HepG2 (cell line): ENCODE measurements around the gene VPS37B. TPM values are rescaled to one million over a fixed set of nuclear protein-coding genes. Genes with fewer than 3 reads are reported as not detected.

Experiments used
- BCL3 ChIP-seq: sonication (generic); formaldehyde crosslinking; IDR thresholded peaks from 2 replicates; pipeline ENCODE4 v1.5.1; 2020; ENCODE audit warnings: mild to moderate bottlenecking, missing genetic modification reagents, moderate library complexity
- HNRNPH1 ChIP-seq: fragments of 200-400 bp; formaldehyde crosslinking; optimal IDR thresholded peaks from 2 replicates; pipeline ENCODE3; 2017; ENCODE audit warnings: mild to moderate bottlenecking, low read depth, low read length
- MEIS2 ChIP-seq: sonication (generic); formaldehyde crosslinking; IDR thresholded peaks from 2 replicates; pipeline ENCODE4 v1.9.0; 2021; ENCODE audit warnings: mild to moderate bottlenecking, missing genetic modification reagents
- PITX1 ChIP-seq: sonication (generic); formaldehyde crosslinking; IDR thresholded peaks from 2 replicates; pipeline ENCODE4 v1.5.1; 2020; ENCODE audit warnings: mild to moderate bottlenecking, missing genetic modification reagents
- ZBTB2 ChIP-seq: sonication (generic); formaldehyde crosslinking; IDR thresholded peaks from 2 replicates; pipeline ENCODE4 v1.8.0; 2022; ENCODE audit warnings: low read depth, missing genetic modification reagents
- ZNF230 ChIP-seq: sonication (generic); formaldehyde crosslinking; IDR thresholded peaks from 2 replicates; pipeline ENCODE4 v1.4.0; 2020; ENCODE audit warnings: mild to moderate bottlenecking, missing genetic modification reagents
- ZNF256 ChIP-seq: sonication (generic); formaldehyde crosslinking; conservative IDR thresholded peaks from 2 replicates; pipeline ENCODE4 v1.4.0; 2020; ENCODE audit warnings: missing genetic modification reagents
- ZNF44 ChIP-seq: sonication (generic); formaldehyde crosslinking; IDR thresholded peaks from 2 replicates; pipeline ENCODE4 v1.5.1; 2020; ENCODE audit warnings: mild to moderate bottlenecking, missing genetic modification reagents
- ZZZ3 ChIP-seq: sonication (generic); formaldehyde crosslinking; IDR thresholded peaks from 2 replicates; pipeline ENCODE4 v1.4.0; 2020; ENCODE audit warnings: missing genetic modification reagents, mild to moderate bottlenecking, borderline replicate concordance
- polyA plus RNA-seq, 8 experiments: library from polyadenylated mRNA; depleted of rRNA in 3 of 8; stranded (reverse) in 7 of 8; unstranded in 1 of 8; fragments of >200 nt; fragmentation: Illumina TruSeq in 4 of 8; extraction: Trizol in 4 of 8; gene quantifications; 2 replicates each; pipeline versions ENCODE4 v1.2.1 to v1.2.3, GENCODE V29; 2011 to 2016; ENCODE audit warnings: low read depth in 4 of 8, missing spikeins in 1 of 8, mixed read lengths in 1 of 8; ENCODE audit not compliant: insufficient read depth in 1 of 8
- total RNA-seq, 5 experiments: library from RNA; depleted of rRNA; stranded (reverse); fragments of >200 nt; fragmentation: Illumina TruSeq; extraction: Trizol; gene quantifications; 2 replicates each; pipeline ENCODE4 v1.2.3, GENCODE V29; 2016; ENCODE audit warnings: low read depth in 1 of 5
- TF ChIP-seq, protein P1 (sequence below): sonication (generic); formaldehyde crosslinking; conservative IDR thresholded peaks from 2 replicates; pipeline ENCODE4 v1.4.0; 2020; ENCODE audit warnings: missing genetic modification reagents
- TF ChIP-seq, protein P2 (sequence below): sonication (generic); formaldehyde crosslinking; conservative IDR thresholded peaks from 2 replicates; pipeline ENCODE4 v1.4.0; 2020; ENCODE audit warnings: missing genetic modification reagents
- TF ChIP-seq, protein P3 (sequence below): sonication (generic); formaldehyde crosslinking; IDR thresholded peaks from 2 replicates; pipeline ENCODE4 v1.4.0; 2020; ENCODE audit warnings: missing genetic modification reagents
- TF ChIP-seq, protein P4 (sequence below): sonication (generic); formaldehyde crosslinking; IDR thresholded peaks from 2 replicates; pipeline ENCODE4 v1.4.0; 2020; ENCODE audit warnings: mild to moderate bottlenecking, missing genetic modification reagents, borderline replicate concordance

VPS37B gene
- total and polyA plus RNA-seq, 2 of the 13 experiments (the other 11 are each of a cell fraction or from before 2014, with no cell fraction given) = 4.6 to 5.3 TPM

GRCh38 chr12:122865268-122866231, 30.4 kb downstream of the VPS37B start (continued):
- TF ChIP-seq, protein P1, sequence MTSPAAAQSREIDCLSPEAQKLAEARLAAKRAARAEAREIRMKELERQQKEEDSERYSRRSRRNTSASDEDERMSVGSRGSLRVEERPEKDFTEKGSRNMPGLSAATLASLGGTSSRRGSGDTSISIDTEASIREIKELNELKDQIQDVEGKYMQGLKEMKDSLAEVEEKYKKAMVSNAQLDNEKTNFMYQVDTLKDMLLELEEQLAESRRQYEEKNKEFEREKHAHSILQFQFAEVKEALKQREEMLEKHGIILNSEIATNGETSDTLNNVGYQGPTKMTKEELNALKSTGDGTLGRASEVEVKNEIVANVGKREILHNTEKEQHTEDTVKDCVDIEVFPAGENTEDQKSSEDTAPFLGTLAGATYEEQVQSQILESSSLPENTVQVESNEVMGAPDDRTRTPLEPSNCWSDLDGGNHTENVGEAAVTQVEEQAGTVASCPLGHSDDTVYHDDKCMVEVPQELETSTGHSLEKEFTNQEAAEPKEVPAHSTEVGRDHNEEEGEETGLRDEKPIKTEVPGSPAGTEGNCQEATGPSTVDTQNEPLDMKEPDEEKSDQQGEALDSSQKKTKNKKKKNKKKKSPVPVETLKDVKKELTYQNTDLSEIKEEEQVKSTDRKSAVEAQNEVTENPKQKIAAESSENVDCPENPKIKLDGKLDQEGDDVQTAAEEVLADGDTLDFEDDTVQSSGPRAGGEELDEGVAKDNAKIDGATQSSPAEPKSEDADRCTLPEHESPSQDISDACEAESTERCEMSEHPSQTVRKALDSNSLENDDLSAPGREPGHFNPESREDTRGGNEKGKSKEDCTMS (CRISPR knock-in tag) = no peak
- TF ChIP-seq MEIS2 (CRISPR knock-in tag) = no peak
- TF ChIP-seq ZBTB2 (CRISPR knock-in tag) = no peak
- no peak for TF ChIP-seq HNRNPH1
- TF ChIP-seq PITX1 (CRISPR knock-in tag) = no peak
- TF ChIP-seq BCL3 (CRISPR knock-in tag) = no peak
- TF ChIP-seq, protein P2, sequence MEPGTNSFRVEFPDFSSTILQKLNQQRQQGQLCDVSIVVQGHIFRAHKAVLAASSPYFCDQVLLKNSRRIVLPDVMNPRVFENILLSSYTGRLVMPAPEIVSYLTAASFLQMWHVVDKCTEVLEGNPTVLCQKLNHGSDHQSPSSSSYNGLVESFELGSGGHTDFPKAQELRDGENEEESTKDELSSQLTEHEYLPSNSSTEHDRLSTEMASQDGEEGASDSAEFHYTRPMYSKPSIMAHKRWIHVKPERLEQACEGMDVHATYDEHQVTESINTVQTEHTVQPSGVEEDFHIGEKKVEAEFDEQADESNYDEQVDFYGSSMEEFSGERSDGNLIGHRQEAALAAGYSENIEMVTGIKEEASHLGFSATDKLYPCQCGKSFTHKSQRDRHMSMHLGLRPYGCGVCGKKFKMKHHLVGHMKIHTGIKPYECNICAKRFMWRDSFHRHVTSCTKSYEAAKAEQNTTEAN = no peak
- TF ChIP-seq, protein P3, sequence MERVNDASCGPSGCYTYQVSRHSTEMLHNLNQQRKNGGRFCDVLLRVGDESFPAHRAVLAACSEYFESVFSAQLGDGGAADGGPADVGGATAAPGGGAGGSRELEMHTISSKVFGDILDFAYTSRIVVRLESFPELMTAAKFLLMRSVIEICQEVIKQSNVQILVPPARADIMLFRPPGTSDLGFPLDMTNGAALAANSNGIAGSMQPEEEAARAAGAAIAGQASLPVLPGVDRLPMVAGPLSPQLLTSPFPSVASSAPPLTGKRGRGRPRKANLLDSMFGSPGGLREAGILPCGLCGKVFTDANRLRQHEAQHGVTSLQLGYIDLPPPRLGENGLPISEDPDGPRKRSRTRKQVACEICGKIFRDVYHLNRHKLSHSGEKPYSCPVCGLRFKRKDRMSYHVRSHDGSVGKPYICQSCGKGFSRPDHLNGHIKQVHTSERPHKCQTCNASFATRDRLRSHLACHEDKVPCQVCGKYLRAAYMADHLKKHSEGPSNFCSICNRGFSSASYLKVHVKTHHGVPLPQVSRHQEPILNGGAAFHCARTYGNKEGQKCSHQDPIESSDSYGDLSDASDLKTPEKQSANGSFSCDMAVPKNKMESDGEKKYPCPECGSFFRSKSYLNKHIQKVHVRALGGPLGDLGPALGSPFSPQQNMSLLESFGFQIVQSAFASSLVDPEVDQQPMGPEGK = no peak
- no peak for TF ChIP-seq ZNF256 (CRISPR knock-in tag)
- TF ChIP-seq, protein P4, sequence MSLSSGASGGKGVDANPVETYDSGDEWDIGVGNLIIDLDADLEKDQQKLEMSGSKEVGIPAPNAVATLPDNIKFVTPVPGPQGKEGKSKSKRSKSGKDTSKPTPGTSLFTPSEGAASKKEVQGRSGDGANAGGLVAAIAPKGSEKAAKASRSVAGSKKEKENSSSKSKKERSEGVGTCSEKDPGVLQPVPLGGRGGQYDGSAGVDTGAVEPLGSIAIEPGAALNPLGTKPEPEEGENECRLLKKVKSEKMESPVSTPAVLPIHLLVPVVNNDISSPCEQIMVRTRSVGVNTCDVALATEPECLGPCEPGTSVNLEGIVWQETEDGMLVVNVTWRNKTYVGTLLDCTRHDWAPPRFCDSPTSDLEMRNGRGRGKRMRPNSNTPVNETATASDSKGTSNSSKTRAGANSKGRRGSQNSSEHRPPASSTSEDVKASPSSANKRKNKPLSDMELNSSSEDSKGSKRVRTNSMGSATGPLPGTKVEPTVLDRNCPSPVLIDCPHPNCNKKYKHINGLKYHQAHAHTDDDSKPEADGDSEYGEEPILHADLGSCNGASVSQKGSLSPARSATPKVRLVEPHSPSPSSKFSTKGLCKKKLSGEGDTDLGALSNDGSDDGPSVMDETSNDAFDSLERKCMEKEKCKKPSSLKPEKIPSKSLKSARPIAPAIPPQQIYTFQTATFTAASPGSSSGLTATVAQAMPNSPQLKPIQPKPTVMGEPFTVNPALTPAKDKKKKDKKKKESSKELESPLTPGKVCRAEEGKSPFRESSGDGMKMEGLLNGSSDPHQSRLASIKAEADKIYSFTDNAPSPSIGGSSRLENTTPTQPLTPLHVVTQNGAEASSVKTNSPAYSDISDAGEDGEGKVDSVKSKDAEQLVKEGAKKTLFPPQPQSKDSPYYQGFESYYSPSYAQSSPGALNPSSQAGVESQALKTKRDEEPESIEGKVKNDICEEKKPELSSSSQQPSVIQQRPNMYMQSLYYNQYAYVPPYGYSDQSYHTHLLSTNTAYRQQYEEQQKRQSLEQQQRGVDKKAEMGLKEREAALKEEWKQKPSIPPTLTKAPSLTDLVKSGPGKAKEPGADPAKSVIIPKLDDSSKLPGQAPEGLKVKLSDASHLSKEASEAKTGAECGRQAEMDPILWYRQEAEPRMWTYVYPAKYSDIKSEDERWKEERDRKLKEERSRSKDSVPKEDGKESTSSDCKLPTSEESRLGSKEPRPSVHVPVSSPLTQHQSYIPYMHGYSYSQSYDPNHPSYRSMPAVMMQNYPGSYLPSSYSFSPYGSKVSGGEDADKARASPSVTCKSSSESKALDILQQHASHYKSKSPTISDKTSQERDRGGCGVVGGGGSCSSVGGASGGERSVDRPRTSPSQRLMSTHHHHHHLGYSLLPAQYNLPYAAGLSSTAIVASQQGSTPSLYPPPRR (CRISPR knock-in tag) = no peak
- TF ChIP-seq ZNF44 (CRISPR knock-in tag) = no peak
- TF ChIP-seq ZNF230 = no peak
- TF ChIP-seq ZZZ3 (CRISPR knock-in tag) = no peak
